Measurements from ENCODE around the gene ZNF69.
"Not testable (repeated sequence)": the region's sequence is repeated elsewhere in the genome, so short reads cannot be mapped to it uniquely, and the experiment has no call there.

- TF ChIP-seq EZH2 (IDR thresholded peaks at IDR 0.05; ENCODE audit: low read length, unreplicated experiment); CTCF (conservative IDR thresholded peaks at IDR 0.05; ENCODE audit: low read depth, low read length): not testable (repeated sequence)
Measured at GRCh38 chr19:11941361-11941887, 53.8 kb downstream of the ZNF69 start.

All from PC-3 (cell line).